GM13977 (cell line): ENCODE results near the gene GPHN.

Source experiments
- DNase-seq: peaks from one replicate; pipeline ENCODE4 v3.0.0; 2012; ENCODE audit warnings: low spot score
- CTCF ChIP-seq: IDR thresholded peaks from 2 replicates; pipeline ENCODE4 v1.5.1; 2012; ENCODE audit warnings: mild to moderate bottlenecking, control low read depth; ENCODE audit not compliant: insufficient read depth; ENCODE audit errors: extremely low read depth, missing control alignments
- in situ Hi-C: fragments of 300-500 bp; cut with MboI; formaldehyde crosslinking; loops from one replicate; pipeline ENCODE4 v1.12.0; 2022; ENCODE audit warnings: low sequenced_read_pairs, low pct_unique_long_range_greater_than_20kb, mixed read lengths, inconsistent platforms; ENCODE audit not compliant: unreplicated experiment

Gene GPHN

GRCh38 chr14:66508547-66508845, 549 bp downstream of the GPHN start:
- in situ Hi-C loops = no loop called here
- DNase-seq = no peak
- no peak for TF ChIP-seq CTCF

GRCh38 chr14:66508846-66509621, 1.1 kb downstream of the GPHN start:
- in situ Hi-C loops = no loop called here

GRCh38 chr14:66509874-66510273, 1.9 kb downstream of the GPHN start:
- in situ Hi-C loops = no loop called here

More at GRCh38 chr14:66508846-66509621, 1.1 kb downstream of the GPHN start:
- TF ChIP-seq CTCF = no peak
- DNase-seq = peak; percentile 80

GRCh38 chr14:66511849-66512248, 3.9 kb downstream of the GPHN start:
- TF ChIP-seq CTCF = no peak
- in situ Hi-C loops = no loop called here
- DNase-seq = peak; percentile 10

More at GRCh38 chr14:66509874-66510273, 1.9 kb downstream of the GPHN start:
- DNase-seq = no peak
- TF ChIP-seq CTCF = no peak

GRCh38 chr14:66514213-66514612, 6.3 kb downstream of the GPHN start:
- no peak for TF ChIP-seq CTCF
- in situ Hi-C loops = no loop called here
- no peak for DNase-seq

GRCh38 chr14:66530526-66530925, 22.6 kb downstream of the GPHN start:
- no peak for DNase-seq
- no peak for TF ChIP-seq CTCF
- in situ Hi-C loops = no loop called here
